T-cell (primary cell): ENCODE data around the gene BARHL1. TPM values are rescaled to one million over a fixed set of nuclear protein-coding genes. Genes with fewer than 3 reads are reported as not detected.

Source experiments
- ATAC-seq, 4 experiments: fragments of 200-7000 bp in 3 of 4; fragments of 150-1000 bp in 1 of 4; cut with Tn5 transposase; replicated peaks in 1 of 4; 1 replicate in 3 of 4; 2 replicates in 1 of 4; pipeline ENCODE4 v1.10.0; 2021; ENCODE audit warnings: moderate library complexity in 3 of 4, mild to moderate bottlenecking in 2 of 4, moderate number of reproducible peaks in 1 of 4
- CTCF ChIA-PET, 2 donors: fragments of 300-600 bp; sonication (Branson Sonifier 250); formaldehyde crosslinking; loops; one replicate each; lab custom pipeline; 2022; ENCODE audit warnings: antibody characterized with exemption in 2 of 2; lab: Charles Lee
- POLR2A ChIA-PET, 2 donors: fragments of 300-600 bp; sonication (Branson Sonifier 250); formaldehyde crosslinking; loops; one replicate each; lab custom pipeline; 2022; ENCODE audit warnings: antibody characterized with exemption in 2 of 2; lab: Charles Lee
- DNase-seq, 35 experiments: peaks; one replicate each; pipeline versions ENCODE4 v3.0.0 to v3.0.0-alpha.2; 2013 to 2023
- H3K27ac ChIP-seq: one replicate; pipeline ENCODE4 v1.5.1; 2013; ENCODE audit warnings: low read length
- H3K27me3 ChIP-seq, 2 experiments: replicated peaks in 1 of 2; 1 replicate in 1 of 2; 2 replicates in 1 of 2; pipeline versions ENCODE4 v1.6.1 to v1.7.0; 2013; ENCODE audit warnings: low read length in 1 of 2, mixed read lengths in 1 of 2; ENCODE audit not compliant: control insufficient read depth in 2 of 2, insufficient read depth in 2 of 2; ENCODE audit errors: extremely low read depth in 1 of 2
- H3K36me3 ChIP-seq, 2 donors: 1 replicate in 1 of 2; 2 replicates in 1 of 2; pipeline versions ENCODE4 v1.6.1 to v1.7.0; 2013; ENCODE audit warnings: low read length in 1 of 2; ENCODE audit not compliant: control insufficient read depth in 2 of 2, insufficient read depth in 1 of 2; ENCODE audit errors: extremely low read depth in 1 of 2
- H3K4me1 ChIP-seq, 2 experiments: 1 replicate in 1 of 2; 2 replicates in 1 of 2; pipeline versions ENCODE4 v1.6.1 to v1.7.0; 2013; ENCODE audit warnings: low read length in 2 of 2, mixed read lengths in 1 of 2; ENCODE audit not compliant: insufficient read depth in 2 of 2, control insufficient read depth in 1 of 2; ENCODE audit errors: extremely low read depth in 1 of 2
- H3K4me3 ChIP-seq, 2 donors: 1 replicate in 1 of 2; 2 replicates in 1 of 2; pipeline versions ENCODE4 v1.5.1 to v1.7.0; 2013; ENCODE audit warnings: mild to moderate bottlenecking in 2 of 2, low read length in 1 of 2, moderate library complexity in 1 of 2; ENCODE audit not compliant: control insufficient read depth in 1 of 2; ENCODE audit errors: extremely low read depth in 1 of 2
- H3K9me3 ChIP-seq: 2 replicates; pipeline ENCODE4 v1.7.0; 2013
- H3K27ac Mint-ChIP-seq, 2 donors: one replicate each; pipeline ENCODE4 v1.8.0; 2020 to 2021; ENCODE audit warnings: mild to moderate bottlenecking in 2 of 2, mixed read lengths in 2 of 2
- H3K27me3 Mint-ChIP-seq, 2 donors: one replicate each; pipeline ENCODE4 v1.8.0; 2021 to 2022; ENCODE audit warnings: mixed read lengths in 2 of 2
- H3K36me3 Mint-ChIP-seq: one replicate; pipeline ENCODE4 v1.8.0; 2021; ENCODE audit warnings: mixed read lengths
- H3K4me1 Mint-ChIP-seq, 3 donors: one replicate each; pipeline ENCODE4 v1.8.0; 2020 to 2022; ENCODE audit warnings: mixed read lengths in 3 of 3, mild to moderate bottlenecking in 1 of 3
- H3K4me3 Mint-ChIP-seq, 3 donors: one replicate each; pipeline ENCODE4 v1.8.0; 2020 to 2022; ENCODE audit warnings: mild to moderate bottlenecking in 3 of 3, mixed read lengths in 3 of 3, moderate library complexity in 3 of 3
- H3K9me3 Mint-ChIP-seq, 3 donors: one replicate each; pipeline ENCODE4 v1.8.0; 2020 to 2022; ENCODE audit warnings: mixed read lengths in 3 of 3
- WGBS: methylation state at CpG from one replicate; pipeline ENCODE4 v1.1.5; 2013; ENCODE audit warnings: missing lambda C conversion rate; ENCODE audit not compliant: insufficient coverage; 5-methylcytosine and 5-hydroxymethylcytosine counted together
- total RNA-seq, 35 experiments: library from RNA in 6 of 35; stranded (reverse) in 6 of 35; fragments of 120-200 nt in 1 of 35; gene quantifications; one replicate each; pipeline versions ENCODE4 v1.2.1 to v1.2.4 and lab custom pipeline; 2013 to 2026

Gene BARHL1
- total RNA-seq (not detected), total RNA-seq (lab: John Stamatoyannopoulos, UW) (0 to 0.07 (median 0) reads per million in 29 experiments)
- not detected for total RNA-seq (2013)

GRCh38 chr9:132582276-132582785, at the start of gene BARHL1:
Gene BARHL1, plus strand, starts transcription at chr9:132582606. Its CDS starts 192 bp downstream, at chr9:132582798.
- Histone ChIP-seq H3K4me1 (peaks cover 0 to 27% of the 10 kb centered on the region in 2 experiments), H3K36me3 (no peaks in the 10 kb centered on the region), H3K27me3 (peaks cover 21 to 96% of the 10 kb centered on the region in 2 experiments), H3K27ac (no peak within 1 kb of the TSS), H3K9me3 (no peaks in the 10 kb centered on the region), H3K4me3 (peak within 1 kb of the TSS; percentile 19 to 56)
- DNase-seq (no peak), ATAC-seq (no peak)
- H3K27ac Mint-ChIP-seq: no peak within 1 kb of the TSS
- H3K27me3 Mint-ChIP-seq: peaks cover 53 to 80% of the 10 kb centered on the region in 2 donors
- peak within 1 kb of the TSS; percentile 45 to 70 (median 62) for H3K4me3 Mint-ChIP-seq
- H3K9me3 Mint-ChIP-seq: no peaks in the 10 kb centered on the region
- ChIA-PET POLR2A (no interaction called here), CTCF (no interaction called here)
- H3K36me3 Mint-ChIP-seq: no peaks in the 10 kb centered on the region
- H3K4me1 Mint-ChIP-seq: peaks cover 7 to 12% (median 8%) of the 10 kb centered on the region in 3 donors
- 3% methylated on average over 22 of the region's 36 CpGs for WGBS

GRCh38 chr9:132534832-132535231, 47.6 kb upstream of the BARHL1 start:
- no peak overlapping the region for H3K27ac ChIP-seq
- H3K36me3 ChIP-seq: no peaks in the 10 kb centered on the region
- no peak for ATAC-seq
- POLR2A ChIA-PET: no interaction called here
- no peak overlapping the region for H3K4me3 ChIP-seq
- H3K27me3 Mint-ChIP-seq: peaks cover 18 to 23% of the 10 kb centered on the region in 2 donors
- no peak overlapping the region for H3K4me3 Mint-ChIP-seq
- H3K4me1 ChIP-seq: no peaks in the 10 kb centered on the region
- H3K9me3 Mint-ChIP-seq: peaks cover 0 to 3% (median 0%) of the 10 kb centered on the region in 3 donors
- H3K27me3 ChIP-seq: peaks cover 0 to 33% of the 10 kb centered on the region in 2 experiments
- H3K4me1 Mint-ChIP-seq: peaks cover 0 to 4% (median 0%) of the 10 kb centered on the region in 3 donors
- WGBS: 90% methylated on average over 1 of the region's 2 CpGs
- CTCF ChIA-PET: no interaction called here
- H3K36me3 Mint-ChIP-seq: peaks cover 4% of the 10 kb centered on the region
- no peak for DNase-seq
- no peak overlapping the region for H3K27ac Mint-ChIP-seq
- no peaks in the 10 kb centered on the region for H3K9me3 ChIP-seq

GRCh38 chr9:132536124-132536523, 46.3 kb upstream of the BARHL1 start:
- H3K27ac ChIP-seq: no peak overlapping the region
- DNase-seq (no peak), ATAC-seq (no peak)
- Mint-ChIP-seq H3K27me3 (peaks cover 11 to 14% of the 10 kb centered on the region in 2 donors), H3K9me3 (peaks cover 0 to 3% (median 0%) of the 10 kb centered on the region in 3 donors), H3K4me3 (no peak overlapping the region), H3K27ac (no peak overlapping the region), H3K4me1 (peaks cover 0 to 4% (median 0%) of the 10 kb centered on the region in 3 donors), H3K36me3 (peaks cover 4% of the 10 kb centered on the region)
- no peak overlapping the region for H3K4me3 ChIP-seq
- H3K27me3 ChIP-seq: peaks cover 0 to 27% of the 10 kb centered on the region in 2 experiments
- ChIA-PET CTCF (interaction anchor here (1.2 kb wide), 2 partner anchors 15 to 26 kb away, joined by 3 to 5 read pairs; no protein-coding TSS in a partner anchor), POLR2A (no interaction called here)
- no CpG with 5 or more reads among the region's 1 CpG for WGBS
- H3K4me1 ChIP-seq: no peaks in the 10 kb centered on the region
- no peaks in the 10 kb centered on the region for H3K36me3 ChIP-seq
- no peaks in the 10 kb centered on the region for H3K9me3 ChIP-seq

- Mint-ChIP-seq H3K36me3 (peaks cover 4% of the 10 kb centered on the region), H3K4me3 (no peak overlapping the region), H3K27ac (no peak overlapping the region), H3K27me3 (peaks cover 0 to 3% of the 10 kb centered on the region in 2 donors), H3K9me3 (peaks cover 0 to 3% (median 0%) of the 10 kb centered on the region in 3 donors), H3K4me1 (peaks cover 0 to 4% (median 0%) of the 10 kb centered on the region in 3 donors)
- no peaks in the 10 kb centered on the region for H3K4me1 ChIP-seq
- no peak for DNase-seq
- POLR2A ChIA-PET: no interaction called here
- CTCF ChIA-PET: no interaction called here
- no peaks in the 10 kb centered on the region for H3K9me3 ChIP-seq
- no peak overlapping the region for H3K27ac ChIP-seq
- WGBS: 76% methylated on average over 7 of the region's 12 CpGs
- no peaks in the 10 kb centered on the region for H3K36me3 ChIP-seq
- ATAC-seq: no peak
- H3K27me3 ChIP-seq: peaks cover 0 to 14% of the 10 kb centered on the region in 2 experiments
- no peak overlapping the region for H3K4me3 ChIP-seq
These were observed 45.1 kb upstream of the BARHL1 start for GRCh38 chr9:132537352-132537751.

- Mint-ChIP-seq H3K4me3 (no peak overlapping the region), H3K27ac (no peak overlapping the region), H3K36me3 (peaks cover 4% of the 10 kb centered on the region), H3K27me3 (no peaks in the 10 kb centered on the region), H3K4me1 (peaks cover 0 to 4% (median 0%) of the 10 kb centered on the region in 3 donors), H3K9me3 (peaks cover 0 to 3% (median 0%) of the 10 kb centered on the region in 3 donors)
- ChIA-PET POLR2A (no interaction called here), CTCF (interaction anchor here in 1 of 2 donors (0.6 kb wide), 1 partner anchor 23 kb away, joined by 3 read pairs; no protein-coding TSS in a partner anchor)
- Histone ChIP-seq H3K27me3 (peaks cover 0 to 9% of the 10 kb centered on the region in 2 experiments), H3K4me1 (no peaks in the 10 kb centered on the region), H3K9me3 (no peaks in the 10 kb centered on the region), H3K4me3 (no peak overlapping the region), H3K36me3 (no peaks in the 10 kb centered on the region), H3K27ac (no peak overlapping the region)
- DNase-seq (no peak), ATAC-seq (no peak)
- WGBS: 72% methylated on average over 8 of the region's 8 CpGs
These were observed 44.3 kb upstream of the BARHL1 start for GRCh38 chr9:132538071-132538470.

- no peak overlapping the region for H3K4me3 ChIP-seq
- H3K9me3 Mint-ChIP-seq: peaks cover 0 to 3% (median 0%) of the 10 kb centered on the region in 3 donors
- H3K27me3 ChIP-seq: peaks cover 0 to 7% of the 10 kb centered on the region in 2 experiments
- no peak overlapping the region for H3K4me3 Mint-ChIP-seq
- ATAC-seq: no peak
- no peaks in the 10 kb centered on the region for H3K36me3 ChIP-seq
- ChIA-PET POLR2A (no interaction called here), CTCF (no interaction called here)
- DNase-seq: no peak
- H3K36me3 Mint-ChIP-seq: peaks cover 4% of the 10 kb centered on the region
- H3K4me1 Mint-ChIP-seq: peaks cover 0 to 4% (median 0%) of the 10 kb centered on the region in 3 donors
- 70% methylated on average over 7 of the region's 7 CpGs for WGBS
- no peaks in the 10 kb centered on the region for H3K4me1 ChIP-seq
- H3K27ac ChIP-seq: no peak overlapping the region
- H3K27me3 Mint-ChIP-seq: no peaks in the 10 kb centered on the region
- H3K9me3 ChIP-seq: no peaks in the 10 kb centered on the region
- no peak overlapping the region for H3K27ac Mint-ChIP-seq
These were observed 43.3 kb upstream of the BARHL1 start for GRCh38 chr9:132539096-132539495.
